BLaER1 treated with 17β-estradiol and CSF1 and Interleukin-3, amounts not matched to agents 10 nM and 100 nM (cell line): Measurements from ENCODE around the gene ACTR1B.
"Not testable (repeated sequence)": the region's sequence is repeated elsewhere in the genome, so short reads cannot be mapped to it uniquely, and the experiment has no call there.

Experiments
- H3K27ac ChIP-seq, 11 experiments: shearing (Covaris generic); formaldehyde crosslinking; 2 replicates each; pipeline ENCODE4 v1.8.1; 2022
- H3K27me3 ChIP-seq, 11 experiments: shearing (Covaris generic); formaldehyde crosslinking; 2 replicates each; pipeline ENCODE4 v1.8.1; 2022
- H3K36me3 ChIP-seq, 11 experiments: shearing (Covaris generic); formaldehyde crosslinking; 2 replicates each; pipeline ENCODE4 v1.8.1; 2022
- H3K4me1 ChIP-seq, 10 experiments: shearing (Covaris generic); formaldehyde crosslinking; 2 replicates each; pipeline ENCODE4 v1.8.1; 2022
- H3K4me2 ChIP-seq, 11 experiments: shearing (Covaris generic); formaldehyde crosslinking; 2 replicates each; pipeline ENCODE4 v1.8.1; 2022
- H3K4me3 ChIP-seq, 10 experiments: shearing (Covaris generic); formaldehyde crosslinking; 2 replicates each; pipeline ENCODE4 v1.8.1; 2022
- H3K9ac ChIP-seq, 11 experiments: shearing (Covaris generic); formaldehyde crosslinking; 2 replicates each; pipeline ENCODE4 v1.8.1; 2022
- H3K9me3 ChIP-seq, 11 experiments: shearing (Covaris generic); formaldehyde crosslinking; replicated peaks in 1 of 11; 2 replicates each; pipeline ENCODE4 v1.8.1; 2022
- H4K20me1 ChIP-seq, 11 experiments: shearing (Covaris generic); formaldehyde crosslinking; 2 replicates each; pipeline ENCODE4 v1.8.1; 2022
- Cebpa-rat ChIP-seq, 11 experiments: shearing (Covaris generic); IDR thresholded peaks; 2 replicates each; pipeline ENCODE4 v1.8.1; 2022

The ACTR1B gene

DNA sequence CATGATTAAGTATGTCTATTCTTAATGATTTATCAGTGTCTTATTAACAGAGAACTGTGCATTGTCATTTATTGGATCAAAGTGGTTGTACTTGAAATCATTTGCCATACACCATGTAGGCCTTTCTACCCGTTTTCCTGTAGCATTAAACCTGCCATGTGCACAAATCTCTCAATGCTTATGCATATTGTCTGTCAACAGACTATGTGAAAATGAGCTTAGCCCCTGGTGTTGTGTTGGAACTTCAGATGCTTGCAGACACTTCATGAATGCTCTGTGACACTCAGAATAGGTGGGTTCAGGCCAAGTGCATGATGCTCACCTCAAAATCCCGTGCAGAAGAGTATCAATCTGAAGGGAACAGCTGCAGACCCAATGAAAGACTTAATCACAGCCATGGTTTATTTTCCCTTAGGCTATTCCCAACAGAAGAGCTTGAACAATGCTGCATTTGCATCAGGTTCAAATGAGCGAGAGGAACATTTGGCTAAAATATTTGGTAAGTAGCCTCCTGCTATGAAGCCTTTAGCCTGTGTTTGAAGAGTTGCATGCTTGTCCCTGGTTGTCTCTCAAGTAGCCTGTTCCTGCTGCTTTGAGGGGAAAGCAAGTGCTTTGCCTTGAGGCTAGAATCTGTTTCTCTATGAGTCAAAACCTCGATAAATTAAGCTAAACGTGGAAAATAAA is 11.7 kb upstream of the ACTR1B start:
- H4K20me1 ChIP-seq = no peaks in the 10 kb centered on the region
- peaks cover 13 to 24% (median 17%) of the 10 kb centered on the region in 11 experiments for H3K9me3 ChIP-seq
- H3K4me3 ChIP-seq = no peak overlapping the region
- peaks cover 0 to 12% (median 5%) of the 10 kb centered on the region in 10 experiments; a peak in 10 of 20 replicates for H3K4me1 ChIP-seq
- no peak for TF ChIP-seq Cebpa-rat (IDR thresholded peaks at IDR 0.05)
- no peak overlapping the region for H3K27ac ChIP-seq
- no peaks in the 10 kb centered on the region for H3K27me3 ChIP-seq
- no peaks in the 10 kb centered on the region for H3K36me3 ChIP-seq
- H3K4me2 ChIP-seq = no peak overlapping the region
- H3K9ac ChIP-seq = no peak overlapping the region

DNA sequence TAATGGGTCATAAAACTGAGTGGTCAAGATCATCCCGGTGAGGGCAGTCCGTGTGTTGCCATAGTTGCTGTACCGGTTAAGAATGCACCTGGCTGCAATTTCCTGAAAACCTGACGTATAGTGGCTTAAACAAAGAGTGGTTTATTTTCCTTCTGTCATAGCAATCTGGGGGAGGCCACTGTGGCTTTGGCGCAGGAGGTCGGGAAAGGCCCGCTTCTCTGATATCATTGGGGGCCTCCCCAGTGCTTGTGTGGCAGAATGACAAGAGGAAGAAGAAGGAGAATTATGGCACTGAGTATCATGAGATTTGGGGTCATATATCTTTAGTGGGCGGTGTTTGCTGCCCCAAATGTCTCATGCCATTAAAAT is 10.1 kb upstream of the ACTR1B start:
- Histone ChIP-seq H3K9me3 (peaks cover 0 to 13% (median 4%) of the 10 kb centered on the region in 11 experiments; a peak in 5 of 22 replicates), H3K27ac (no peak overlapping the region), H3K4me3 (no peak overlapping the region), H3K9ac (no peak overlapping the region), H3K4me1 (peaks cover 0 to 12% (median 9%) of the 10 kb centered on the region in 10 experiments; a peak in 16 of 20 replicates), H3K4me2 (no peak overlapping the region), H3K36me3 (no peaks in the 10 kb centered on the region), H4K20me1 (no peaks in the 10 kb centered on the region), H3K27me3 (no peaks in the 10 kb centered on the region)
- no peak for TF ChIP-seq Cebpa-rat (IDR thresholded peaks at IDR 0.05)

DNA sequence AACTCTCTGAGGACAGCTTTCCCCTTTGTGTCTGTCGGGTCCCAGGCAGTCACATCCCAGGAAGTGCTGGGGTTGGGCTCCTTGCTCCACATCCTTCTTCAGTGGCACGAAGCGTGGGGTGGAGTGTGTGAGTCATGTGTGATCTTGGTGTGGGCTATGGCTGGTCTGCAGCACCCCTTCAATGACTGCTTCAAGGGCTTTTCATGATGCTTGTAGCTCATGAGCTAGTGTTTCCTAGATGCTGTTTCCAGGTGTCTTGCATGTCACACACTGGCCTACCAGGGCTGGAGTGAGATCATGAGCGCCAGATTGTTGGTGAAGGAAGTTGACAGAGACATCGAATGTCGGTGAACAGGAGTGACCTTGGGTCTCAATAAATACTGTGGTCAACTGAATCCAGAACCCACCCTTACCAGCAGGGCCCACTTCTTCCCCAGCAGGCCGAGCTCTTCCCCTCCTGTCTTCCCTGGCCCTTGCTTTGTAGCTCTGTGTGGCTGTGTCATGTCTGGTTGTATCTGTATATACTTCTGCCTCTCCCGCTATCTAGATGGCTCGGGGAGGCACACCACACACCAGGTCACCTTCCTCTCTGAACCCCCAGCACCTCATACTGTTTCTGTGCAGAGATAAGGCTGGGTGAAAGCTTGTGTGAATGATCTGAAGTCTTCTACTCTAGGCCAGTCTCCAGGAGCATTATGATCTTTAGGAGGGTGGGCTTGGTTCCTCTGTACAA is 9.5 kb upstream of the ACTR1B start:
- Histone ChIP-seq H3K27ac (no peak overlapping the region; a peak in 1 of 22 replicates), H3K4me1 (peaks cover 0 to 12% (median 9%) of the 10 kb centered on the region in 10 experiments; a peak in 16 of 20 replicates), H3K36me3 (no peaks in the 10 kb centered on the region), H3K9me3 (peaks cover 0 to 7% (median 3%) of the 10 kb centered on the region in 11 experiments; a peak in 4 of 22 replicates), H3K9ac (no peak overlapping the region), H3K4me3 (no peak overlapping the region), H3K27me3 (no peaks in the 10 kb centered on the region), H4K20me1 (no peaks in the 10 kb centered on the region), H3K4me2 (peak overlapping the region in 5 of 11 experiments; percentile 32 to 60 (median 48); a peak in 10 of 22 replicates)
- TF ChIP-seq Cebpa-rat (IDR thresholded peaks at IDR 0.05) = no peak

DNA sequence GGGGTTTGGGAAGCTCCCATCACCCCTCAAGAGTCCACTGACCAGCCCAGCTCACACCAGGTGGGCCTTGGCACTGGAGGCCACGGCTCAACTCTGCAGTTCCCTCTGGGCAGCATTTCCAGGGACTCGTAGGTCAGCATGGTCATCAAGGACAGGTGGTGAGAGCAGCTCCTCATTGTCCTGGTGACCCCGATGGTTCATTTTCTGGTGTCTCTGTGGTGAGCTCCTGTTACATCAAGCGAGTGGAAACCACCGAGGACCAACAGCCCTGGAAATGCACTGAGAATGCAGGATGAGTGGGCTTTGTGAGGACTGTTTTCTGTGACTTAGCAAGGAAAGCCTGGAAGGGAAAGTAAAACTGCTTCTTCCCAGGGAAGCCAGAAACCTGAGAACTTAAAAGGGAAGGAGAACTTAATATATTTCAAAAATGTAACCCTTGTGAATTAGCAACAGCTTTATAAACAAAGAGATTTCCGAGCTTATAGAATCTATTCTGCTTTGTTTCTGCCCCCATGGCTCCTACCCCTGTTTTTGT is 8.8 kb upstream of the ACTR1B start:
- H3K9ac ChIP-seq, H3K27ac ChIP-seq: not testable (repeated sequence)

DNA sequence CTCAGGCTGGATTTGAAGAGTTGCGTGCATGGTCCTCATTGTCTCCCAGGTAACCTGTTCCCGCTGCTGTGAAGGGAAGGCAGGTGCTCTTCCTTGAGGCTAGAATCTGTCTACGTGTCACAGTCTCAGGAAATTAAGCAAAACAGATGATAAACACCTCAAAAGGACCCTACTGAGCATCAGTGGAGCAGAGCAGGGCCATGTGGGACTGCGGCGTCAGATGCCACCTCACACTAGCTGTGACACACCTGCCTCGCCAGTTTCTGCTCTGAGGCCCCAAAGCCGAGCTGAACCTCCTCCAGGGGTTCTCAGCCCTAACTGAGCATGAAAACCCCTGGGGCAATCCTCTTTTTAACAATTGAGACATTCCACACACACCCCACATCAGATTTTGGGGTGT is 7.7 kb upstream of the ACTR1B start:
- Histone ChIP-seq H3K4me2 (no peak overlapping the region), H3K4me3 (no peak overlapping the region), H3K36me3 (no peaks in the 10 kb centered on the region), H4K20me1 (no peaks in the 10 kb centered on the region), H3K9me3 (no peaks in the 10 kb centered on the region), H3K27ac (no peak overlapping the region), H3K27me3 (no peaks in the 10 kb centered on the region), H3K9ac (no peak overlapping the region), H3K4me1 (peaks cover 0 to 12% (median 9%) of the 10 kb centered on the region in 10 experiments; a peak in 16 of 20 replicates)
- no peak for TF ChIP-seq Cebpa-rat (IDR thresholded peaks at IDR 0.05)

More for the DNA sequence above, 8.8 kb upstream of the ACTR1B start:
- H4K20me1 ChIP-seq, H3K36me3 ChIP-seq, H3K27me3 ChIP-seq, H3K9me3 ChIP-seq, H3K4me3 ChIP-seq: not testable (repeated sequence)
- Histone ChIP-seq H3K4me2 (peak overlapping the region in 5 of 11 experiments; percentile 32 to 60 (median 48); a peak in 10 of 22 replicates), H3K4me1 (peaks cover 0 to 12% (median 9%) of the 10 kb centered on the region in 10 experiments; a peak in 16 of 20 replicates)

DNA sequence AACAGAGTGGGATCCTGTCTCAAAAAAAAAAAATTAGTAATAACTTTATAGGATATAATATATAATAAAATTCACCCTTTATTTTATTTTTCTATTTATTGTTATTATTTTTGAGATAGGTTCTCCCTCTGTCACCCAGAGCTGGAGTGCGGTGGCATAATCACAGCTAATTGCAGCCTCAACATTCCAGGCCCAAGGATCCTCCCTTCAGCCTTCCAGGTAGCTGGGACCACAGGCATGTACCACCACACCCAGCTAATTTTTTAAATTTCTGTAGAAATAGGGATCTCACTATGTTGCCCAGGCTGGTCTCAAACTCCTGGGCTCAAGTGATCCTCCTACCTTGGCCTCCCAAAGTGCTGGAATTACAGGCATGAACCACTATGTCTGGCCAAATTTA is 6.6 kb upstream of the ACTR1B start:
- no peak for TF ChIP-seq Cebpa-rat (IDR thresholded peaks at IDR 0.05)
- no peaks in the 10 kb centered on the region for H3K36me3 ChIP-seq
- peaks cover 0 to 12% (median 9%) of the 10 kb centered on the region in 10 experiments; a peak in 16 of 20 replicates for H3K4me1 ChIP-seq

DNA sequence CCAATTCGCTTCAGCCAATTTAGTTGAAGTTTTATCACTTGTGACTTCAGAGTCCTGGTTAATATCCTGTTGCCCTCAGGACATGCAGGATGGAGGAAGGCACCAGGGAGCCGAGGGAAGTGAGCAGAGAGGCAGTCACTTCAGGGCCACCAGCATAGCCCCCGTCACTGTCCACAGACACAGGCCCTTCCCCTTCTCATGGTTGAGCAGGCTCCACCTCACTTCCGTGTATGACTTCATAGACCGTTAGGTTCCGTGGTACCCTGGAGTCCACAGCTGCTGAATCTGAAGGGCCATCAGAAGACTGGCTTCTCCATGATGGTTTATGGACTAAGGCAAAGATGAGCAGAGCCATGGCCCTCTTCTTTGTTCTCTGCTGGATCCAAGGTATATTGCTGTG is 5.6 kb upstream of the ACTR1B start, which contains the start of gene C2orf92:
Gene C2orf92, plus strand, starts transcription at position 266 of the 400 bp plus-strand sequence. Its CDS starts 76 bp downstream, at position 342.
- peak within 1 kb of the TSS in 3 of 11 experiments; percentile 19 to 28 (median 26); a peak in 5 of 22 replicates for H3K4me2 ChIP-seq
- H3K27ac ChIP-seq = no peak within 1 kb of the TSS
- H3K4me1 ChIP-seq = peaks cover 9 to 20% (median 16%) of the 10 kb centered on the region in 10 experiments
- no peaks in the 10 kb centered on the region for H3K9me3 ChIP-seq
- H3K27me3 ChIP-seq = no peaks in the 10 kb centered on the region
- no peaks in the 10 kb centered on the region for H4K20me1 ChIP-seq
- no peak within 1 kb of the TSS for H3K4me3 ChIP-seq
- TF ChIP-seq Cebpa-rat (IDR thresholded peaks at IDR 0.05) = no peak
- H3K9ac ChIP-seq = no peak within 1 kb of the TSS
- no peaks in the 10 kb centered on the region for H3K36me3 ChIP-seq

More for the DNA sequence above, 6.6 kb upstream of the ACTR1B start:
- Histone ChIP-seq H4K20me1 (no peaks in the 10 kb centered on the region), H3K27ac (no peak overlapping the region), H3K9me3 (no peaks in the 10 kb centered on the region), H3K4me3 (no peak overlapping the region), H3K4me2 (no peak overlapping the region), H3K27me3 (no peaks in the 10 kb centered on the region), H3K9ac (no peak overlapping the region)

DNA sequence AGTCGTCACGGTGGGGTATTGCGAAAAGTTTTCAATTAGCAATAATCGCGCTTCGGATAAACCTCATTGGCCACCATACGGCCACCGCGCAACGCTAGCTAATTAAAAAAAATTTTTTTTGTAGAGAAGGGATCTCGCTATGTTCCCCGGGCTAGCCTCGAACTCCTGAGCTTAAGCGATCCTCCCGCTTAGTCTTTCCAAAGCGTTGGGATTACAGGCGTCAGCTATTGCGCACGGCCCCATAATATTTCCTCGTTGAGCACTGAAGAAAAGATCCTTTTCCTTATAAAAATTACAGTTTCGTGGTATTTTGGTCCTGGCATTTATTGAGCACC is 759 bp upstream of the ACTR1B start:
- H3K4me1 ChIP-seq = peaks cover 33 to 45% (median 38%) of the 10 kb centered on the region in 10 experiments
- no peaks in the 10 kb centered on the region for H3K9me3 ChIP-seq
- peak overlapping the region; percentile 49 to 96 (median 93) for H3K27ac ChIP-seq
- H3K9ac ChIP-seq = peak overlapping the region; percentile 76 to 98 (median 94)
- H4K20me1 ChIP-seq = peaks cover 0 to 34% (median 24%) of the 10 kb centered on the region in 11 experiments; a peak in 14 of 22 replicates
- TF ChIP-seq Cebpa-rat (IDR thresholded peaks at IDR 0.05) = peak in 1 of 11 experiments; percentile 50; a peak in 2 of 22 replicates
- peak overlapping the region; percentile 77 to 95 (median 88) for H3K4me3 ChIP-seq
- peak overlapping the region; percentile 61 to 92 (median 69) for H3K4me2 ChIP-seq
- peaks cover 1 to 23% (median 15%) of the 10 kb centered on the region in 11 experiments; a peak in 16 of 22 replicates for H3K36me3 ChIP-seq
- H3K27me3 ChIP-seq = no peaks in the 10 kb centered on the region

DNA sequence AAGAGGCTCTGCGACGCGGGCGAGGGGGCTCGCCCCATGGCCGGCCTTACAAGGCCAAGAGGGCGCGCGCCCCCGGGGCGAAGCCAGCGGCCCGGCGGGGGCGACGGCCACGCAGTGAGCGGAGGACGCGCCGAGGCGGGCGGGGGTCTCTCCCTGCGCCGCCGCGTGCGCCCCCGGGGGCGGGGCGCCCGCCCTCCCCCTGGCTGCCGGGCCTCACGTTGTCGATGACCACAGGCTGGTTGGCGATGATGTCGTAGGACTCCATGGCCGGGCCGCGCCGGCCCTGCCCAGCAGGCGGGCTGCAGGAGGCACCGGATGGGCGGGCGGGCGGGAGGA is 250 bp downstream of the ACTR1B start:
- TF ChIP-seq Cebpa-rat (IDR thresholded peaks at IDR 0.05) = no peak
- Histone ChIP-seq H3K27ac (peak overlapping the region; percentile 84 to 96 (median 94)), H3K9ac (peak overlapping the region; percentile 91 to 98 (median 94)), H3K4me1 (peaks cover 30 to 42% (median 37%) of the 10 kb centered on the region in 10 experiments), H3K4me3 (peak overlapping the region; percentile 77 to 95 (median 88)), H3K9me3 (no peaks in the 10 kb centered on the region), H4K20me1 (peaks cover 0 to 43% (median 26%) of the 10 kb centered on the region in 11 experiments; a peak in 14 of 22 replicates), H3K36me3 (peaks cover 12 to 33% (median 25%) of the 10 kb centered on the region in 11 experiments), H3K4me2 (peak overlapping the region; percentile 90 to 99 (median 97)), H3K27me3 (no peaks in the 10 kb centered on the region)
